ENCODE data around the gene TBL2.

- TF ChIP-seq YY1 (IDR thresholded peaks at IDR 0.05; ENCODE audit: insufficient read depth, insufficient read length) (no peak), ZNF274 (IDR thresholded peaks at IDR 0.05; ENCODE audit: low read depth, low read length) (no peak), SUZ12 (IDR thresholded peaks at IDR 0.05; ENCODE audit: extremely low read depth, insufficient read depth, insufficient read length) (no peak)
Observed at GRCh38 chr7:73526896-73527821, 51.2 kb downstream of the TBL2 start.
